ENCODE data around the gene ZFYVE27. TPM values are rescaled to one million over a fixed set of nuclear protein-coding genes. Genes with fewer than 3 reads are reported as not detected.
A peak's percentile ranks its signal among the peaks of the same experiment; 100 is the strongest.

Gene ZFYVE27
- total RNA-seq, 1 donor from 2014 or later: 40.7 TPM

GRCh38 chr10:97736403-97736901 lies 476 bp upstream of the ZFYVE27 start:
- Mint-ChIP-seq H3K27ac (peak overlapping the region; percentile 98), H3K4me1 (peaks cover 15% of the 10 kb centered on the region), H3K27me3 (ENCODE audit: low read depth) (peaks cover 11% of the 10 kb centered on the region), H3K4me3 (peak overlapping the region; percentile 97), H3K9me3 (no peaks in the 10 kb centered on the region), H3K36me3 (peaks cover 10% of the 10 kb centered on the region)
- TF ChIP-seq CTCF (IDR thresholded peaks at IDR 0.05; ENCODE audit: unreplicated experiment): no peak
- no peak for DNase-seq (ENCODE audit: low spot score in 2 of 2, unreplicated experiment in 2 of 2)

GRCh38 chr10:97737770-97738265 lies 890 bp downstream of the ZFYVE27 start:
- Mint-ChIP-seq H3K27me3 (ENCODE audit: low read depth) (peaks cover 11% of the 10 kb centered on the region), H3K27ac (peak overlapping the region; percentile 90), H3K9me3 (no peaks in the 10 kb centered on the region), H3K4me3 (peak overlapping the region; percentile 97), H3K4me1 (peaks cover 15% of the 10 kb centered on the region), H3K36me3 (peaks cover 10% of the 10 kb centered on the region)
- TF ChIP-seq CTCF (IDR thresholded peaks at IDR 0.05; ENCODE audit: unreplicated experiment): no peak
- no peak for DNase-seq (ENCODE audit: low spot score in 2 of 2, unreplicated experiment in 2 of 2)

DNA sequence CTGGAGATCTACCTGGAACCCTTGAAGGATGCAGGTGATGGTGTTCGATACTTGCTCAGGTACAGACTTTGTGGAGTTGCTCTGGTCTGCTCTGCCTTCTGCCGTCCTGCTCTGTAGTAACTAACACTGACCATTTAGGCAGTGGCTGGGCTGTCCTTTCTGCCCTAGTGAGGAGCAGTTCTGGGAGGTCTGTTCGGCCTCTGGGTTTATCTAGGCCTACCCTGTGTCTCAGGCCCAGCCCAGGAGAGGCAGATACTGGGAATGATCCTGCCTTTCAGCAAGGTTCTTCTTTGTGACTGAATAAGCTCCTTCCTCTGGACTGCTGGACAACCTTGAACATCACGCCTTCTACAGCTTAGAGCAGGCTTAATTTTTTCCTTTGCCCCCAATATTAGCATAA lies 1.7 kb downstream of the ZFYVE27 start:
- H3K4me1 Mint-ChIP-seq: peaks cover 15% of the 10 kb centered on the region

GRCh38 chr10:97740613-97741012 lies 3.7 kb downstream of the ZFYVE27 start:
- Mint-ChIP-seq H3K9me3 (no peaks in the 10 kb centered on the region), H3K27me3 (ENCODE audit: low read depth) (peaks cover 6% of the 10 kb centered on the region), H3K27ac (no peak overlapping the region), H3K4me1 (peaks cover 15% of the 10 kb centered on the region), H3K4me3 (no peak overlapping the region), H3K36me3 (peaks cover 22% of the 10 kb centered on the region)
- DNase-seq (ENCODE audit: low spot score in 2 of 2, unreplicated experiment in 2 of 2): no peak
- TF ChIP-seq CTCF (IDR thresholded peaks at IDR 0.05; ENCODE audit: unreplicated experiment): no peak

More for the DNA sequence above, 1.7 kb downstream of the ZFYVE27 start:
- no peak for TF ChIP-seq CTCF (IDR thresholded peaks at IDR 0.05; ENCODE audit: unreplicated experiment)
- peaks cover 11% of the 10 kb centered on the region for H3K27me3 Mint-ChIP-seq (ENCODE audit: low read depth)
- no peaks in the 10 kb centered on the region for H3K9me3 Mint-ChIP-seq
- no peak overlapping the region for H3K27ac Mint-ChIP-seq
- no peak for DNase-seq (ENCODE audit: low spot score in 2 of 2, unreplicated experiment in 2 of 2)
- peaks cover 10% of the 10 kb centered on the region for H3K36me3 Mint-ChIP-seq
- peak overlapping the region; percentile 97 for H3K4me3 Mint-ChIP-seq

DNA sequence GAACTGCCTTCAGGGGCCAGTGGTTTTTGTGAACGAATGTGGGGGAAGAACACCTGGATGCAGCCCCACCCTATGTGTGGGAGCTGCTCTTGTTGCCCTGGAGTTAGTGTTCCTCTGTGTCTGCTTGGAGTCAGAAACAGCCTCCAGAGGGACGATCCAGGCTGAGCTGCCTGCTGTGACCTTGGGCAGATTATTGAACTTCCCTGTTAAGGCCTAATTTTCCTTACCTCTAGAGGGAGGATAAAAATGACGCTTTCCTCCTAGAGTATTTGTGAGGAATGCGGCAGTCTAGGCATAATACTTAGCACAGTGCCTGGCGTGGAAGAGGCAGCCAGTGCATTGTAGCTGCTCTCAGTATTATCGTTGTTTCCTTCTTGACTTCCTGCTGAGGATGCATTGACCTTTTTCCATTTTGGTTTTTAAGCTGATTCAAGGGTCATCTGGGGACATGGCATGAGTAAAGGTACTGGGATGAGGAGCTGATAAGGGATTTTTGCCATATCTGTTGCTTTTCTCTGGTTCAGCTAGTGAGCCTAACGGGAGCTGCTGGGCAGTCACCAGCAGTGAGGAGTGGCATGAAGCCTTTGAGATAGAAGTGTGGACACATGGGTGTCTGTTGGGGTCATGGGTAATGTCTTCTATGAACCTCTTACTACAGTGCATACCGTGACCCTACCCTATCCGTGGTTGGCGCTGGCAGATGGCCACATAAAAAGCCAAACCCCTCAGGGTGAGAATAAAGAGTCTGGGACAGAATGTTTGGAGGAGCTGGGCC lies 6.4 kb downstream of the ZFYVE27 start:
- TF ChIP-seq CTCF (IDR thresholded peaks at IDR 0.05; ENCODE audit: unreplicated experiment): no peak
- no peak overlapping the region for H3K27ac Mint-ChIP-seq
- no peak for DNase-seq (ENCODE audit: low spot score in 2 of 2, unreplicated experiment in 2 of 2)
- no peaks in the 10 kb centered on the region for H3K9me3 Mint-ChIP-seq
- H3K36me3 Mint-ChIP-seq: peaks cover 33% of the 10 kb centered on the region
- H3K4me1 Mint-ChIP-seq: peaks cover 3% of the 10 kb centered on the region
- no peak overlapping the region for H3K4me3 Mint-ChIP-seq
- H3K27me3 Mint-ChIP-seq (ENCODE audit: low read depth): no peaks in the 10 kb centered on the region

All from mesothelial cell of epicardium (in vitro differentiated cells).